Measurements from ENCODE around the gene PPP3CB. TPM values are rescaled to one million over a fixed set of nuclear protein-coding genes. Genes with fewer than 3 reads are reported as not detected.

The PPP3CB gene
- polyA plus RNA-seq, 12 donors, result 96.0 to 220 (median 181) TPM; not detected in 1

GRCh38 chr10:73493781-73494180 is 2.0 kb downstream of the PPP3CB start:
- DNase-seq, result no peak

DNA sequence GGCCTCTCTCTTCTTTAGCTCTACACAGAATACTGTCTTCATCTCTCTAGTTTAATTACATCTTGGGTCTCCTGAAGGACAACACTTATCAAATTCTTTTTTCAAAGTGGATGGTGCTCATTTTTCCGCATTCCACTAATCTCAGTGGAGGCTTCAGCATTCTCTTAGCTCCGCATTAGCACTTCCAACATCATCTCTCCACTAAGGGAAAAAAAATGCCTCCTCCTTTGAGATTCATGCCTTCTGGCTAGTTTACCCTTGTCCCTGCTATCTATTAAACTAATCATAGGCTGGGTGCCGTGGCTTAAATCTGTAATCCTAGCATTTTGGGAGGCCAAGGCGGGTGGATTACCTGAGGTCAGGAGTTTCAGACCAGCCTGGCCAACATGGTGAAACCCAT is 9.2 kb downstream of the PPP3CB start:
- DNase-seq, result no peak

GRCh38 chr10:73485320-73485719 is 10.5 kb downstream of the PPP3CB start:
- no peak for DNase-seq

GRCh38 chr10:73480158-73480557 is 15.7 kb downstream of the PPP3CB start:
- no peak for DNase-seq

- no peak for DNase-seq
Measured at GRCh38 chr10:73478636-73479035, 17.2 kb downstream of the PPP3CB start.

- DNase-seq, result no peak
Measured at GRCh38 chr10:73471226-73471625, 24.6 kb downstream of the PPP3CB start.

- no peak for DNase-seq
Measured at GRCh38 chr10:73469579-73469978, 26.2 kb downstream of the PPP3CB start.

DNA sequence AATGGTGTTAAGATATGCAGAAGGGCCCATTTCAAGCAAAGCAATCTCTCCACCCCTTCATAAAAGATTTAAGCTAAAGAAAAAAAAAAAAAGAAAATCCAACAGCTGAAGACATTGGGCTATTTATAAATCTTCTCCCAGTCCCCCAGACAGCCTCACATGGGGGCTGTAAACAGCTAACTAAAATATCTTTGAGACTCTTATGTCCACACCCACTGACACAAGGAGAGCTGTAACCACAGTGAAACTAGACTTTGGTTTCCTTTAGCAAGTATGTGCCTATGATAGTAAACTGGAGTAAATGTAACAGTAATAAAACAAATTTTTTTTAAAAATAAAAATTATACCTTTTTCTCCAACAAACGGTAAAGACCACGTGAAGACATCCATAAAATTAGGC is 28.6 kb downstream of the PPP3CB start:
- no peak for DNase-seq

DNA sequence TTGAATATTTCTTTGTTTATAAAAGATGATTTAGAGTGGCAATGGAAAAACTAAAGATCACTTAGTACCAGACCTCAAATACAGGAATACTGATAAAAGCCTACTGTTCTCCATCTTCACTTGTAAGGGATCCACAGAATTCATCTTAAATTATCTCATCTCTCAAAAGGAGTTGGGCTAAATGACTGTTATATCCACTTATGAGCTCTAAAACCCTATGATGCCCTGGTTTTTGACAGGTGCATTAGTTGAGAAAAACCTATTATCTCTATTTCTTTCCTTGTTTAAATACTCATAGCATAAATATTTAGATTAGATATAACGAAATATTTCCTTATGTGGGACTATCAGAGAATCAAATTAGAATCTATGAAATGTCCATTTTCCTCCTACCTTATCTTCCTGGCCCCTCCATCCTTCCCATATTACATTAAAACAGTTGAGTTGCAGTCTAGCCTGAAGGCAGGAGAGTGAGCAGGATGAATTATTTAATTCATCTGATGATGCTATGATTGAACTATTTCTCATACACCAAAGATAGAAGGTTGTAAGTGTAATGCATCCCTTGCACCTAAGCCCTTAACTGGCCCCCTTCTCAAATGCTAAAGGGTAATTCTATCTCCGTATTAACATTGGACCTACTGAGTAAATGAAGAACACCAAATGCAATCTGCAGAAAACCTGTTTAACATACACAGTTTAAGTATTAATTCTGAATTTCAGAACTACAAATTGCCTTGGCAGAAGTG is 29.7 kb downstream of the PPP3CB start:
- DNase-seq, result no peak

DNA sequence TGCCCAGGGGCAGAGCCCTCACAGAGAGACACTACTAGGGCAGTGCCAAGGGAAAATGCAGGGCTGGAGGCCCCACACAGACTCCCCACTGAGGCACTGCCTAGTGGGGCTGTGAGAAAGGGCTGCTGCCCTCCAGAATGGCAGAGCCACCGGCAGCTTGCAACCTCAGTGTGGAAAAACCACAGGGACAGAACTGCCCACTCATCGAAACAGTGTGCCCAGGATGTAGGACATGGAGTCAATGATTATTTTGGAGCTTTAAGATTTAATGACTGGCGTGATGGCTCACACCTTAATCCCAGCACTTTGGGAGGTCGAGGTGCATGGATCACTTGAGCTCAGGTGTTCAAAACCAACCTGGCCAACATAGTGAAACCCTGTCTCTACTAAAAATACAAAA is 34.9 kb downstream of the PPP3CB start:
- DNase-seq, result no peak

DNA sequence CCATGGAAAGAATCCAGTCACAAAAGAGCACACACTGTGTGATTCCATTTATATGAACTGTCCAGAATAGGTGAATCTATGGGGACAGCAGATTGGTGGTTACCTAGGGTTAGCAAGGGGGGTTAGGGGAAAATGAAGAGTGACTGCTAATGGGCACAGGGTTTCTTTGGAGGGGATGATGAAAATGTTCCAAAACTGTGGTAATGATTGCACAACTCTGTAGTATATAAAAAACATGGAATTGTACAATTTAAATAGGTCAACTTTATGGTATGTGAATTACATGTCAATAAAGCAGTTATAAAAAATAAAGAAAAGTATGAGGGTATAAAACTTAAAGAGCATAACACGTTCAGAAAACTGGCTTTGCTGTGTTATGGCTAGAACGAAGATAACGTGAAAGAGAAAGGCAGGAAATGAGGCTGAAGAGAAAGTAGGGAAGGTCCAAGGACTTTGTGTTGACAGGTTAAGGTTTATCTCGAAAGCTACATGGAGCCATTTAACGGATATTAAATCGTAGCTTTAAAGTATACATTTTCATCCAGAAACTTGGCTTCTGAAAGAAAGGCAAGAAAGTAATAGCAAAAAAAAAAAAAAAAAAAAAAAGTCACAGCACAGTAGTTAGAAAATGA is 36.0 kb downstream of the PPP3CB start:
- no peak for DNase-seq

DNA sequence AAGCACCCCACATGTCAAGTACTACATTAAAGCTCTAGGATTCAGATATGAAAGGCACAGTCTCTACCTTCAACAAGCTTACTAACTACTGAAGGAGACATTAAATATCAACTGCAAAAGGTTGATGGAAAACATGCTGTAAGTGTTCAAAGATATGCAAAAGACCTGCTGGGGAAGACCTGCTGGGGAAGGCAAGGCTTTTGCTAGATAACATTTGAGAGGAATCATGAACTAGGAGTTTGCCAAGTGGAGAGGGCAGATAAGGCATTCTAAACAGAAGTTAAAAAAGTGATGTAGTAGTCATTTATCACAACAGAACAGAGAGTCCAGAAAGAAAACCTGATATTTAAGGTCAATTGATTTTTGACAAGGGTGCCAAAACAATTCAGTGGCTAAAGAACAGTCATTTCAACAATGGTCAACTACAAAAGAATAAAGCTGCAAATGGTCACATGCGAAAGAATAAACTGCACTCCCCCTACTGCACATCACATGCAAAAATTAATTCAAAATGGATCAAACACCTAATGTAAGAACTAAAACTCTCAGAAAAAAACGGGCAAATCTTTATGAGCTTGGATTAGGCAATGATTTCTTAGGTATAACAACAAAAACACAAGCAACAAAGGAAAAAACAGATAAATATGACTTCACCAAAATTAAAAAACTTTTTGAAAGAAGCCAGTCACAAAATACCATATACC is 39.5 kb downstream of the PPP3CB start:
- no peak for DNase-seq

DNA sequence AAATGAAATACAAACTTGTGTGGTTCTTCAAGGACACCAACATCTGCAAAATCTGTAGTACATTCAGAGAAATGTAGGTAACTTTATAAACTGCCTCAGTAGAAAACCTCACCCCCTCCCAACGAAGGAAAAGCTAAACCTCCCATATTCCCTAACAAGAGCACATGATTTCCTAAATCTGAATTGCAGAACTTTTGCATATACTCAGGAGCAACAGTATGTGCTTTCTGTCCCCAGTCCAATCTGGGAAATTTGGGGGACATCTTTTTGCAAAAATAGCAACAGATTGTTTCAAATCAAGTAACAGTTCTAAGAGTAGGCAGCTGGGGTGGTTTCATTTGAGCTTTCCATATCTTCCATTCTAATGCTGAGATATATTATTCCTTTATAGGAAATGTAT is 46.7 kb downstream of the PPP3CB start:
- no peak for DNase-seq

GRCh38 chr10:73448384-73448783 is 47.4 kb downstream of the PPP3CB start:
- no peak for DNase-seq

DNA sequence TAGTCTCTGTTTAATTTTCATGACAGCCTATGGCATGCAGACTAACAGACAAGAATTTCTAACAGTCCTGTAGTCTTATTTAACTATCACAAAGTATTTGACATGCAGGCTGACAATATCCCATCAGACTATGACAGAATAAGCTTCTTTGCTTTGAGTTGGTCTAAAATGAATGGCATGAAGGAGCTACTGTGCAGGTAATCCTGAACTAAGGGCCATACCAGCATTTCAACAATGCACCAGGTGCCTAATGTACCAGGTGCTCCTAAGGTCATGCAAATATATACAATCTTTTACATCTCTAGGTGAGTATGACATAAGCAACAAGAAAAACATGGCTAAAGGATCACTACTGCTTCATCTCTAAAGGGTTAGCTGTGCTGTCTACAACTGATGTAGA is 48.9 kb downstream of the PPP3CB start:
- no peak for DNase-seq

- no peak for DNase-seq
Measured at GRCh38 chr10:73444457-73444856, 51.4 kb downstream of the PPP3CB start.

DNA sequence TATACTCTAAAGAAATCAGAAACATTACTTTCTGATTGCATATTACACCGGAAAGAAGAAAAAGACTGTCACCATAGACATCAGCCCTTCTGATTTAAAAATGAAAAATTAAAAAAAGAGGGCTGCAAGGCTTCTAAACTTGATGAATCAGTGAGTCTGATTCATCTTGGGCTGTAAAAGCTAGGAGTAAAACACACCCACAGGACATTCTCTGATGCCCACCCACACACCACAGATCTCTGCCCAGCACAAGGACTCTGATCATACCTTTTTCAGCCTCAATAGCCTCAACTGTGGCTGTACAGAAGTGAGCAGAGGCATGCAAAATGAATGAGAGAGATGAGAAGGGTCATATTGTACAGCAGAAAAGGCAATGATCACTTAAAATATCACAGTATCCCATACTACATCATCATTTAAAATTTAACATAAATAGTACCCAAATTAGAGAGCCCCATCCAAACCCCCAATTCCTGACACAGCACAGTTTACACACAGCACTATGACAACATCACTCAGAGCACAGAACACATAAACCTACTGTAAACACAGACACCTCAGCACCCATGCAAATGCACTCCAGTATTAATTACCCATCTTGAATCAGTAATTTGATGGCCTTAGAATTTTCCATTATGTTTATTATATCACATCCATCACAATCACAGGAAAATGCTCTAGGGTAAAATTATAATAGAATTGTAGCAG is 56.1 kb downstream of the PPP3CB start:
- no peak for DNase-seq

DNA sequence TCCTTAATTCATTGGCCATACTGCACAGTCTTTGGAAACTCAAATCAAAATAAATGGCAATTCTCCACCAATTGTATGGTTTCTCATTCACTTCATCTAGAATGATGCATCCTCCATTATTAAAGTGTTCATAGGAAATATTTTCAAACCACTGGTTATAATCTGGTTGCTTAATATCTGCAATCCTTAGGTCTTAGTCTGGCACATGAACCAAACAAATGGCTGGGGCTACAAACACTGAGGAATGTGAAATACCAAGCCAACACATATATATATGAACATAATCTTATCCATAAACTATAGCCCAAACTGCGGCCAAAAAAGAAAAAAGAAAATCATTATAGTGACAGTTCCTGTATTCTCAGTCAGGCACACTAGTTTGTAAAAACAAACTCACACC is 56.8 kb downstream of the PPP3CB start:
- no peak for DNase-seq

- DNase-seq, result peak; percentile 15
Measured at GRCh38 chr10:73433538-73433867, 62.3 kb downstream of the PPP3CB start, which contains the start of gene MSS51. Gene MSS51 (minus strand): TSS chr10:73433561. CDS start chr10:73428284, 5,277 bp downstream.

DNA sequence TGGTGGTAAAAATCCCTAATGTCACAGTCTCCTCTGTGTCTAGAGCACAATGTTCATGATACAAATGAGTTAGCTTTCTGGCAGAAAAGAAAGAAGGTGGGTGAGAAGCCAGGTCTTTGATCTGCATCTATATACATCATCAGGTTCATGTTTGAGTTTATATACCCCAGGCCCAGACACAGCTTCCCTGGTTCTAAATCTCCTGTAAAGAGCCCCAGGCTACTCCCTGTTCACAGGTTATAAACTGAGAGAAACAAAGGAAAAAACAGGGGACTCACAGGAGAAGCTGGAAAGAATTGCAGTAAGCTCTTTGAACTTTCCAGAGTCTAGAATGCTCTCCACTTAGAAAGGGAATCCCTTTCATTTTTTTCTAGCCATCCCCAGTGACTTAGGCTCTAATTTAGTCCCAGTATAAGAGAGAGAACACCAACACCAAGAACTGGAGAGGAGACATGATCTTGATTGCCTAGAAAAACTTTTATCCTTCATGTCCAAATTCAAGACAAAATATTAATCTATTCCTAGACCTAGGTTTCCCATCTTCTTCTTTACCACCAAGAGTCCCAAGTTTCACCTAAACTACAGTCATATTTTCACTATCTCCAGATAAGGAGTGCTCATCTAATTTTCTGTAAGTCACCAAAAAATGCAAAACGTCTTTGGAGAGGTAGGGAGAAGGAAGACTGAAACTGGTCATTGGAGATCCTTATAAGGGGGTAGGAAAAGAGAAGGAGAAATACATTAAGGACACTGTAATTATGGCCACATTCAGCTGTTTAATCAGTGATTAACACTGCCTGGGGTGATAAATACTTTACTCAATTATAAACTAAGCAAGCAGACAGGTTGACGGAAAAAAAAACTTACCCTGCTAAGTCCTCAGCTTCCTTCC is 62.9 kb downstream of the PPP3CB start:
- DNase-seq, result no peak

GRCh38 chr10:73426318-73426717 is 69.5 kb downstream of the PPP3CB start:
- no peak for DNase-seq

Data from muscle of arm (tissue), 12 donors.